ENCODE results near the gene SPC24. TPM values are rescaled to one million over a fixed set of nuclear protein-coding genes. Genes with fewer than 3 reads are reported as not detected.
"Not testable (repeated sequence)": the region's sequence is repeated elsewhere in the genome, so short reads cannot be mapped to it uniquely, and the experiment has no call there.

SPC24 gene
- total RNA-seq, 1 experiment from 2014 or later: 61.3 TPM

DNA sequence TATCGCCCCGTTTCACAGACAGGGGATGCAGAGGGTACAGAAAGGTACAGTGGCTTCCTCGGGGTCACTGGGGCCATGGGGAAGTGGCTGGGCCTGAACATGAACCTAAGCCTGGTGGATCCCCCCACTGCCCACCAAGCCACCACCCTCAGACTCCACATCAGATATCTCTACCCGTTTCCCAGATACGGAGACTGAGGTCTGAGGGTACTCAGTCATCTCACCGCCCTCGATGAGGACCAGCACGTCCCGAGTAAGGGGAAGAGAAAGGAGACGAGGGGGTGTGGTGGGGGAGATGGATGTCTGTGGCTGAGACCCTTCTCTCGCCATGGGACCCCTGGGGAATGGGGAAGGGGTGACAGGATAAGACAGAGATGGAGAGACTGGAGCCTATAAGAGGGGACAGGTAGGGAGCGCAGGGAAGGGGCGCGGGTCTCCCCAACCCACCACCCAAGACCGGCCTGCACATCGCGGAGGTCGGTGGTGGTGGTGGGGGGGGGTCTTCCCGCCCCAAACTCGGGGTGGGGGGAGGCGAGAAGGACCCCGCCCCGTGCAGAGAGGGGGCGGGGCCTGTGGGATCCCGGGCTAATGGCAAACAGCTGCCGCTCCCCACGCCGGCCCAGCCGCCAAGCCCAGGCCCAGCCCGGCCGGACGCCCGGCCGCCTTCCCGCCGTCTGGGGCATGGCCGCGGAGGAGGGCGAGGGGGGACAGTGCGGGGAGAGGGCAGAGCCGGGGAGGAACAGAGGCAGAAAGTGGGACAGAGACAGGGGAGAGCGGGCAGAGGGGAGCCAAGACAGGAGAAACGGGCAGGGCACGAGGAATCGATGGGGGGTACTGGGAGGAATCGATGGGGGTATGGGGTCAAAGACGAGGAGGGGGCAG, 41.1 kb upstream of the SPC24 start:
- Histone ChIP-seq H3K27ac (peak overlapping the region; percentile 90), H3K4me3 (peak overlapping the region; percentile 90), H3K27me3 (no peaks in the 10 kb centered on the region), H3K36me3 (peaks cover 18% of the 10 kb centered on the region), H3K9me3 (replicated peaks) (no peaks in the 10 kb centered on the region), H3K4me1 (peaks cover 22% of the 10 kb centered on the region)
- peak; percentile 64 to 67 for DNase-seq

DNA sequence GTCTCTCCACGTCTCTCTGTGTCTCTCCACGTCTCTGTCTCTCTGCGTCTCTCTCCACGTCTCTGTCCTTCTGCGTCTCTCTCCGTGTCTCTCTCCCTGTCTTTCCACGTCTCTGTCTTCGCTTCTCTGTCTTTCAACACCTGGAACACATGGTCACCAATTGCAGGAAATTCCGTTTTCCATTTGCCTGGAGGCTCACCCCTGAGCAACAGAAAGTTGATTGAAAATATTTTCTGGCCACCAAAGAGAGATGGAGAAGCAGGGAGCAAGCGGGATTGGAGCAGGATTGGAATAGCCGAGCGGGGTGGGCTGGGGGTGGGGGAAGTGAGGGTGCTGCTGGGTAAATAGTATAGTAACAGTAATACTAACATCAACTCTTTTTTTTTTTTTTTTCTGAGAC, 40.1 kb upstream of the SPC24 start:
- Histone ChIP-seq H3K4me3 (no peak overlapping the region), H3K4me1 (peaks cover 26% of the 10 kb centered on the region), H3K27ac (no peak overlapping the region), H3K9me3 (replicated peaks) (no peaks in the 10 kb centered on the region), H3K36me3 (peaks cover 21% of the 10 kb centered on the region), H3K27me3 (no peaks in the 10 kb centered on the region)
- DNase-seq: no peak

GRCh38 chr19:11194656-11195558, 39.3 kb upstream of the SPC24 start:
- DNase-seq: peak; percentile 46 to 68
- Histone ChIP-seq H3K27me3 (no peaks in the 10 kb centered on the region), H3K9me3 (replicated peaks) (no peaks in the 10 kb centered on the region), H3K4me1 (peaks cover 33% of the 10 kb centered on the region), H3K36me3 (peaks cover 26% of the 10 kb centered on the region), H3K4me3 (peak overlapping the region; percentile 26), H3K27ac (peak overlapping the region; percentile 46)

DNA sequence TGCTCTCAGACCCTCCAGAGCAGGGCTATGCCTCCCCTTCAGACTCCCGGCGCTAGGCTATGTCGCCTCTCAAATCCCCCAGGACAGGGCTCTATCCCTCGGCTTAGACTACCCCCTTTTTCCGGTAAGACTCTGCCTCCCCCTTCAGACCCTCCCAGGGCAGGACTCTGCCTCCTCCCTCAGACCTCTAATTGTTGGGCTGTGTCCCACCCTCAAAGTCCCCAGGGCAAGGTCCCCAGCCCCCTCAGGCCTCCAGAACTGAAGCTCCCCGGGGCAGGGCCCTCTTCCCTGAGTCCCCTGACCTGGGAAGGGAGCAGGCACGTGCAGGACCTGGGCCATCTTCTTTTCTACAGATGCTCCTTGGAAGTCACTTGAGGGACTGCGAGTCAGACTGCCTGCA, 38.6 kb upstream of the SPC24 start:
- Histone ChIP-seq H3K27ac (no peak overlapping the region; the same call in 1 of the 2 replicates), H3K36me3 (peaks cover 26% of the 10 kb centered on the region), H3K4me1 (peaks cover 34% of the 10 kb centered on the region), H3K9me3 (replicated peaks) (no peaks in the 10 kb centered on the region), H3K27me3 (no peaks in the 10 kb centered on the region), H3K4me3 (no peak overlapping the region)
- no peak for DNase-seq

- Histone ChIP-seq H3K9me3 (replicated peaks) (no peaks in the 10 kb centered on the region), H3K4me3 (no peak overlapping the region), H3K4me1 (peaks cover 36% of the 10 kb centered on the region), H3K36me3 (peaks cover 30% of the 10 kb centered on the region), H3K27me3 (no peaks in the 10 kb centered on the region), H3K27ac (no peak overlapping the region)
- no peak for DNase-seq
Observed at GRCh38 chr19:11192957-11193939, 37.7 kb upstream of the SPC24 start.

- DNase-seq: no peak
- no peaks in the 10 kb centered on the region for H3K9me3 ChIP-seq (replicated peaks)
- peak overlapping the region; percentile 40 for H3K27ac ChIP-seq
- peaks cover 36% of the 10 kb centered on the region for H3K4me1 ChIP-seq
- no peak overlapping the region for H3K4me3 ChIP-seq
- H3K27me3 ChIP-seq: no peaks in the 10 kb centered on the region
- H3K36me3 ChIP-seq: peaks cover 40% of the 10 kb centered on the region
Observed at GRCh38 chr19:11191934-11192333, 36.4 kb upstream of the SPC24 start.

DNA sequence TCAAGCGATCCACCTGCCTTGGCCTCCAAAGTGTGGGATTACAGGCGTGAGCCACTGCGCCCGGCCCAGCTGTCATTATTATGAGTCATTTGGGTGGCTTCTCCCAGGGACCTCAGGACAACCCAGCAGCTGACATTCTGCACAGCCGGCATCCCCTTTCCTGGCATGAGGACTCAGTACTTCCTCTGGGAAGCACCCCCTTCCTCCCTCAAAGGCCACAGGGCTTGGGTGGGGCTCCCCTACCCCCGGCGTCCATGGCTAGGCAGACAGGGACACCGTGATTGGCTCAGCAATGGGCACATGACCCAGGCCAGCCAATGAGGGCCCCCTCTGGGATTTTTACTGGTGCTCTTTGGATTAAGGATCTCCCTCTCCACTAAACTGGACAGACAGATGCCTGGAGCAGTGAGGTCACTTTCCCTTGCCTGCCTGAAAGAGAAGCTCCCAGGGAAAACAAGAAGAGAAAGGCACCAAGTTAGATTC, 35.7 kb upstream of the SPC24 start:
- Histone ChIP-seq H3K36me3 (peaks cover 46% of the 10 kb centered on the region), H3K27ac (peak overlapping the region; percentile 40), H3K27me3 (no peaks in the 10 kb centered on the region), H3K4me3 (no peak overlapping the region), H3K9me3 (replicated peaks) (no peaks in the 10 kb centered on the region), H3K4me1 (peaks cover 36% of the 10 kb centered on the region)
- DNase-seq: peak; percentile 99

DNA sequence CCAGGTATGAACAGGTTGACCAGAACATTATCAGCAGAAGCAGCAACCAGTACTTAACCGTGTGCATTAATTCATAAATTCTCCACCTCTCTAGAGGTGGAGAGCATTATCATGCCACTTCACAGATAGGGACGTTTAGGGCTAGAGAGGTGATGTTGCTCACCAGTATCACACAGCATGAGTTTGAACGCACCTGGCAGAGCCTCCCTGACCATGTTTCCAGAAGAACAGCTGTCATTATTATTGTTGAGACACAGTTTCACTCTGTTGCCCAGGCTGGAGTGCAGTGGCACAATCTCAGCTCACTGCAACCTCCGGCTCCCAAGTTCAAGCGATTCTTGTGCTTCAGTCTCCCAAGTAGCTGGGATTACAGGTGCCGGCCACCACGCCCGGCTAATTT, 34.9 kb upstream of the SPC24 start:
- Histone ChIP-seq H3K4me3 (no peak overlapping the region), H3K36me3 (peaks cover 54% of the 10 kb centered on the region), H3K9me3 (replicated peaks) (no peaks in the 10 kb centered on the region), H3K27ac (0 out of 2 replicates have a peak overlapping the region, but pooled peaks have one; percentile 0), H3K4me1 (peaks cover 34% of the 10 kb centered on the region), H3K27me3 (no peaks in the 10 kb centered on the region)
- DNase-seq: no peak

DNA sequence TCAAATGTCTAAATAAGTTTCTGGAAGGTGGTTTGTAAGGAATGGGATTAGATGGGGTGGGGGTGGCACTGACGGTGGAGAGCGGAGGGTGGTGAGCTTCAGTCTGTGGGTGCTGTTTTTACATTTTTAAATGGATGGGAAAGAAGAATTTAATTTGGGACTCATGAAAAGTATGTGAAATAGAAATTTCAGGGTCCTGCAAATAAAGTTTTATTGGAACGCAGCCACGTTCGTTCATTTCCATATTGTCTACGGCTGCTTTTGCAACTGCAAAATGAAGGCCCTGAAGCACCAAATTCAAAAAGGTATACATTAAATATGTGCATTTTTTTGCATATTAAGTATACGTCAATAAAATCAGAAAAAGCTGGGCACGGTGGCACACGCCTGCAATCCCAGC, 31.9 kb upstream of the SPC24 start:
- no peaks in the 10 kb centered on the region for H3K27me3 ChIP-seq
- H3K4me1 ChIP-seq: peaks cover 20% of the 10 kb centered on the region
- H3K4me3 ChIP-seq: no peak overlapping the region
- peaks cover 58% of the 10 kb centered on the region for H3K36me3 ChIP-seq
- H3K9me3 ChIP-seq (replicated peaks): no peaks in the 10 kb centered on the region
- H3K27ac ChIP-seq: no peak overlapping the region
- DNase-seq: no peak

DNA sequence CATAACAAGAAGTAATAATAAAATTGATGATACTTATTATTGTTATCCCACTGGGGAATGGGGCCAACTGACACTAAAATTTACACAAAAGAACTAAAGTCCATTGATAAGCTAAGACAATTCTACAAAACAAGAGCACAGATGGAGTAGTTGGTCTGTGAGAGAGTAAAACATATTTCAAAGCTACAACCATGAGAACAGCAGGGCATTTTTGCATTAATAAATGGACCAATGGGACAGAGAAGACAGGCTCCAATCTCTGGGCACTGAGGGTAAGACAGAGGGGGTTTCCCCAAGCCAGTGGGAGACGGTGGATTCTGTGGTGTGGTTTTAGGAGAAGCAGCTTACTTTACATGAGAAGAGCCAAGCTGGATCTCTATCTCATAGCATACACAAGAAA, 27.4 kb upstream of the SPC24 start:
- Histone ChIP-seq H3K27me3 (no peaks in the 10 kb centered on the region), H3K27ac (no peak overlapping the region), H3K4me1 (no peaks in the 10 kb centered on the region), H3K36me3 (peaks cover 64% of the 10 kb centered on the region), H3K9me3 (replicated peaks) (no peaks in the 10 kb centered on the region), H3K4me3 (no peak overlapping the region)
- DNase-seq: no peak

DNA sequence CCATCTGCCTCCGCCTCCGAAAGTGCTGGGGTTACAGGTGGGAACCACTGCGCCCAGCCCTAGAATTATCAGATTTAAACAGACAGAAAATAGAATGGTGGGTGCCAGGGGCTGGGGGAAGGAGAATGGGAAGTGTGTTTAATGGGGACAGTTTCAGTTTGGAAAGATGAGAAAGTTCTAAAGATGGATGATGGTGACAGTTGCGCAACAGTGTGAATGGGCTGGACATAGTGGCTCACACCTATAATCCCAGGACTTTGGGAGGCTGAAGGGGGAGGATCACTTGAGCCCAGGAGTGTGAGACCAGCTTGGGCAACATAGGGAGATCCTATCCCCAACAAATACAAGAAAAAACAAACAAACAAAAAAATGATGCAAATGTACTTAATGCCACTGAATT, 25.9 kb upstream of the SPC24 start:
- Histone ChIP-seq H3K27ac (no peak overlapping the region), H3K4me1 (no peaks in the 10 kb centered on the region), H3K27me3 (no peaks in the 10 kb centered on the region), H3K9me3 (replicated peaks) (no peaks in the 10 kb centered on the region), H3K36me3 (peaks cover 61% of the 10 kb centered on the region), H3K4me3 (no peak overlapping the region)
- no peak for DNase-seq

DNA sequence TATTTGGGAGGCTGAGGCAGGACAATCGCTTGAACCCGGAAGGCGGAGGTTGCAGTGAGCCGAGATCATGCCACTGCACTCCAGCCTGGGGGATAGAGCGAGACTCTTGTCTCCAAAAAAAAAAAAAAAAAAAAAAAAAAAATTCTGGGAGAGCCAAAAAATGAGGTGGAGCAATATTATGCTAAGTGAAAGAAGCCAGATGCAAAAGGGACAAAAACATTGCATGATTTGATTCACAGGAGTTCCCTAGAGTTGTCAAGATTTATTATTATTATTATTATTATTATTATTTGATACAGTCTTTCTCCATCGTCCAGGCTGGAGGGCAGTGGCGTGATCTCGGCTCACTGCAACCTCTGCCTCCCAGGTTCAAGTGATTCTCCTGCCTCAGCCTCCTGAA, 25.4 kb upstream of the SPC24 start:
- H3K27ac ChIP-seq; H3K27me3 ChIP-seq; H3K9me3 ChIP-seq (replicated peaks); DNase-seq; H3K4me3 ChIP-seq; H3K4me1 ChIP-seq: not testable (repeated sequence)
- H3K36me3 ChIP-seq: peaks cover 60% of the 10 kb centered on the region

DNA sequence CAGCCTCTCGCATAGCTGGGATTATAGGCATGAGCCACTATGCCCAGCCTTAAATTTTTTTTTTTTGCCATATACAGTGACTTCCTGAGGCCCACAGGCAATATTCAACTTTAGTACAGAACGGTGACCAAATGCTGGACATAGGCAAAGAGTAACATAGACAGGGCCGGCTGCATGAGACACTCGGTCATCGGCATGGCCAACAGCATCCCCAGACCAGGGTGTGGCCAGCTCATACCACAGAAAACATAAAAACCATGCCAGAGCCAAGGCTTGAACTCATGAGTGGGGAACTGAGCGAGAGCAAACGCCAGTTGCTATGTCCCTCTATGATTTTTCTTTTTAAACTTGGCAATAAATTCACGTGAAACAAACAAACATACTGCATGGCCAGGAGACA, 24.8 kb upstream of the SPC24 start:
- H3K27ac ChIP-seq: no peak overlapping the region
- no peaks in the 10 kb centered on the region for H3K4me1 ChIP-seq
- H3K4me3 ChIP-seq: no peak overlapping the region
- DNase-seq: no peak
- no peaks in the 10 kb centered on the region for H3K9me3 ChIP-seq (replicated peaks)
- H3K36me3 ChIP-seq: peaks cover 56% of the 10 kb centered on the region
- H3K27me3 ChIP-seq: no peaks in the 10 kb centered on the region

GRCh38 chr19:11179716-11180297, 24.2 kb upstream of the SPC24 start:
- Histone ChIP-seq H3K36me3 (peaks cover 55% of the 10 kb centered on the region), H3K27ac (no peak overlapping the region), H3K9me3 (replicated peaks) (no peaks in the 10 kb centered on the region), H3K4me1 (no peaks in the 10 kb centered on the region), H3K27me3 (no peaks in the 10 kb centered on the region), H3K4me3 (no peak overlapping the region)
- DNase-seq: no peak
